Stomach (tissue), 4 donors: ENCODE results near the gene PIAS1.

Source experiments
- CTCF ChIP-seq, 7 experiments: fragments of 450-650 bp in 4 of 7; fragments of 200-600 bp in 3 of 7; sonication (generic) in 3 of 7; IDR thresholded peaks; one replicate each; pipeline ENCODE4 v1.5.1; 2016 to 2019; ENCODE audit warnings: antibody characterized with exemption in 7 of 7, control low read depth in 2 of 7, mild to moderate bottlenecking in 1 of 7
- POLR2A ChIP-seq, 4 donors: fragments of 450-650 bp; IDR thresholded peaks; one replicate each; pipeline ENCODE4 v1.6.1; 2016; ENCODE audit warnings: antibody characterized with exemption in 4 of 4, control low read depth in 2 of 4, mild to moderate bottlenecking in 1 of 4, moderate library complexity in 1 of 4
- POLR2AphosphoS5 ChIP-seq, 3 donors: sonication (generic); formaldehyde crosslinking; IDR thresholded peaks; one replicate each; pipeline ENCODE4 v1.6.1; 2016; ENCODE audit warnings: antibody characterized with exemption in 3 of 3

- TF ChIP-seq CTCF (IDR thresholded peaks at IDR 0.05), result no peak
- TF ChIP-seq POLR2A (IDR thresholded peaks at IDR 0.05), result no peak
- no peak for TF ChIP-seq POLR2AphosphoS5 (IDR thresholded peaks at IDR 0.05)
These were observed 179.9 kb downstream of the PIAS1 start for GRCh38 chr15:68234060-68234459.
